Neural cell (in vitro differentiated cells): ENCODE results near the gene ATP2B2. TPM values are rescaled to one million over a fixed set of nuclear protein-coding genes. Genes with fewer than 3 reads are reported as not detected.

Experiments
- H2AFZ ChIP-seq: fragments of 200-600, 300-800 bp; sonication (generic), shearing (Covaris generic); 2 replicates; pipeline ENCODE4 v1.6.0; 2014; ENCODE audit warnings: low read depth, mild to moderate bottlenecking, antibody characterized with exemption, low read length, moderate library complexity
- H3F3A ChIP-seq: fragments of 200-600 bp; shearing (Covaris generic); 2 replicates; pipeline ENCODE4 v1.6.1; 2016; ENCODE audit warnings: mild to moderate bottlenecking, moderate library complexity, mixed read lengths, antibody characterized with exemption, low read length; ENCODE audit not compliant: insufficient read depth, poor library complexity, severe bottlenecking
- H3K27ac ChIP-seq: fragments of 200-600, 300-800 bp; sonication (generic), shearing (Covaris generic); 2 replicates; pipeline ENCODE4 v1.5.1; 2014; ENCODE audit warnings: mild to moderate bottlenecking, low read length, moderate library complexity
- H3K27me3 ChIP-seq: fragments of 300-800, 200-600 bp; sonication (generic), shearing (Covaris generic); 2 replicates; pipeline ENCODE4 v1.6.0; 2014; ENCODE audit warnings: mild to moderate bottlenecking, low read depth, low read length, moderate library complexity; ENCODE audit not compliant: insufficient read depth
- H3K36me3 ChIP-seq: fragments of 300-800, 200-600 bp; sonication (generic), shearing (Covaris generic); 2 replicates; pipeline ENCODE4 v1.5.1; 2014; ENCODE audit warnings: mild to moderate bottlenecking, antibody characterized with exemption, low read length, moderate library complexity; ENCODE audit not compliant: insufficient read depth
- H3K4me2 ChIP-seq: fragments of 300-800, 200-600 bp; sonication (generic), shearing (Covaris generic); 2 replicates; pipeline ENCODE4 v1.6.0; 2014; ENCODE audit warnings: mild to moderate bottlenecking, low read length
- H3K4me3 ChIP-seq: fragments of 300-800, 200-600 bp; sonication (generic), shearing (Covaris generic); 2 replicates; pipeline ENCODE4 v1.5.1; 2014; ENCODE audit warnings: mild to moderate bottlenecking, low read length, moderate library complexity
- H3K79me2 ChIP-seq: fragments of 200-600 bp; shearing (Covaris generic); replicated peaks from 2 replicates; pipeline ENCODE4 v1.6.0; 2014; ENCODE audit warnings: mild to moderate bottlenecking, low read length, moderate library complexity; ENCODE audit not compliant: insufficient read depth
- H3K9ac ChIP-seq: fragments of 300-800, 200-600 bp; sonication (generic), shearing (Covaris generic); 2 replicates; pipeline ENCODE4 v1.6.1; 2016; ENCODE audit warnings: mild to moderate bottlenecking, low read length, mixed read lengths
- H3K9me2 ChIP-seq: fragments of 200-600 bp; shearing (Covaris generic); 2 replicates; pipeline ENCODE4 v1.6.1; 2016; ENCODE audit warnings: mild to moderate bottlenecking, low read length, mixed read lengths; ENCODE audit not compliant: insufficient read depth
- H3K9me3 ChIP-seq: fragments of 200-600, 300-800 bp; sonication (generic), shearing (Covaris generic); 2 replicates; pipeline ENCODE4 v1.6.1; 2016; ENCODE audit warnings: mild to moderate bottlenecking, mixed run types, low read length, moderate library complexity, mixed read lengths
- H4K20me1 ChIP-seq: fragments of 200-600 bp; shearing (Covaris generic); 2 replicates; pipeline ENCODE4 v1.6.1; 2016; ENCODE audit warnings: mild to moderate bottlenecking, mixed run types; ENCODE audit not compliant: insufficient read depth
- EP300 ChIP-seq: fragments of 450-650 bp; conservative IDR thresholded peaks from 2 replicates; pipeline ENCODE4 v1.6.1; 2014; ENCODE audit warnings: antibody characterized with exemption, mild to moderate bottlenecking, moderate library complexity; ENCODE audit not compliant: poor library complexity, severe bottlenecking
- EZH2 ChIP-seq: fragments of 200-600, 300-800 bp; shearing (Covaris generic), sonication (generic); IDR thresholded peaks from 2 replicates; pipeline ENCODE4 v1.6.1; 2014; ENCODE audit warnings: antibody characterized with exemption, low read length, borderline replicate concordance, mild to moderate bottlenecking; ENCODE audit not compliant: insufficient read depth, poor library complexity, severe bottlenecking
- MXI1 ChIP-seq: fragments of 450-650 bp; conservative IDR thresholded peaks from 2 replicates; pipeline ENCODE4 v1.6.1; 2014; ENCODE audit warnings: antibody characterized with exemption, mild to moderate bottlenecking; ENCODE audit not compliant: poor library complexity, severe bottlenecking
- POLR2AphosphoS5 ChIP-seq: IDR thresholded peaks from 2 replicates; pipeline ENCODE4 v1.6.1; 2012
- RAD21 ChIP-seq: fragments of 450-650 bp; conservative IDR thresholded peaks from 2 replicates; pipeline ENCODE4 v1.6.1; 2014; ENCODE audit warnings: antibody characterized with exemption, mild to moderate bottlenecking, moderate library complexity
- SMC3 ChIP-seq: fragments of 450-650 bp; conservative IDR thresholded peaks from 2 replicates; pipeline ENCODE4 v1.6.1; 2014; ENCODE audit warnings: antibody characterized with exemption, mild to moderate bottlenecking, moderate library complexity; ENCODE audit not compliant: poor library complexity
- TAF1 ChIP-seq: IDR thresholded peaks from 2 replicates; pipeline ENCODE4 v1.6.1; 2012; ENCODE audit warnings: low read depth
- polyA plus RNA-seq: library from polyadenylated mRNA; depleted of rRNA; stranded (reverse); fragments of >200 nt; gene quantifications from 2 replicates; pipeline ENCODE4 v1.2.3, GENCODE V29; 2014
- TF ChIP-seq, protein P1 (sequence below): IDR thresholded peaks from 2 replicates; pipeline ENCODE4 v1.6.1; 2012; ENCODE audit warnings: borderline replicate concordance
- TF ChIP-seq, protein P2 (sequence below): fragments of 450-650 bp; IDR thresholded peaks from 2 replicates; pipeline ENCODE4 v1.5.1; 2014; ENCODE audit warnings: antibody characterized with exemption, mild to moderate bottlenecking, moderate library complexity; ENCODE audit not compliant: poor library complexity, severe bottlenecking

The ATP2B2 gene
- polyA plus RNA-seq, 1 donor from 2014 or later: 8.3 TPM

DNA sequence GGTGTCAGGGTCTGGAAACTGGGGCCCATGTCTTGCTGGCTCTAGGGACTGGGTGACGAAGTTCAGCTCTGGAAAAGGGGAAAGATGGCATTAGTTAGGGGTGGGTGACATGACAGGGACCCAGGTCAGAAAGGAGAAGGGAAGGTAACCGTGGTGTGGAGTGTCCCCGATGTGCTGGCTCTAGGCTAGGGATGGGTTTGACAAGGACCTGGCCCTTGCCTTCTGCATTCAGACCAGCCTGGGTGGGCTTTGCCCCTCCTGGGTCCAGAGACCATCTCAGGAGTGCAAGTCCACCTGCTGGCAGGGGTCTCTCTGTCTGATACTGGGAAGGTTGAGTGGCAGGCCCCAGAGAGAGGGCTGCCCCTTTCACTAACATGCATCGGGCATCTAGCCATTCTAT, 28.7 kb upstream of the ATP2B2 start:
- H3K9me3 ChIP-seq: no peaks in the 10 kb centered on the region
- no peaks in the 10 kb centered on the region for H3F3A ChIP-seq
- no peak overlapping the region for H3K4me3 ChIP-seq
- H3K9me2 ChIP-seq: no peaks in the 10 kb centered on the region
- H3K9ac ChIP-seq: no peak overlapping the region
- H2AFZ ChIP-seq: no peak overlapping the region
- no peaks in the 10 kb centered on the region for H3K36me3 ChIP-seq
- no peak overlapping the region for H3K27ac ChIP-seq
- TF ChIP-seq, protein P1, sequence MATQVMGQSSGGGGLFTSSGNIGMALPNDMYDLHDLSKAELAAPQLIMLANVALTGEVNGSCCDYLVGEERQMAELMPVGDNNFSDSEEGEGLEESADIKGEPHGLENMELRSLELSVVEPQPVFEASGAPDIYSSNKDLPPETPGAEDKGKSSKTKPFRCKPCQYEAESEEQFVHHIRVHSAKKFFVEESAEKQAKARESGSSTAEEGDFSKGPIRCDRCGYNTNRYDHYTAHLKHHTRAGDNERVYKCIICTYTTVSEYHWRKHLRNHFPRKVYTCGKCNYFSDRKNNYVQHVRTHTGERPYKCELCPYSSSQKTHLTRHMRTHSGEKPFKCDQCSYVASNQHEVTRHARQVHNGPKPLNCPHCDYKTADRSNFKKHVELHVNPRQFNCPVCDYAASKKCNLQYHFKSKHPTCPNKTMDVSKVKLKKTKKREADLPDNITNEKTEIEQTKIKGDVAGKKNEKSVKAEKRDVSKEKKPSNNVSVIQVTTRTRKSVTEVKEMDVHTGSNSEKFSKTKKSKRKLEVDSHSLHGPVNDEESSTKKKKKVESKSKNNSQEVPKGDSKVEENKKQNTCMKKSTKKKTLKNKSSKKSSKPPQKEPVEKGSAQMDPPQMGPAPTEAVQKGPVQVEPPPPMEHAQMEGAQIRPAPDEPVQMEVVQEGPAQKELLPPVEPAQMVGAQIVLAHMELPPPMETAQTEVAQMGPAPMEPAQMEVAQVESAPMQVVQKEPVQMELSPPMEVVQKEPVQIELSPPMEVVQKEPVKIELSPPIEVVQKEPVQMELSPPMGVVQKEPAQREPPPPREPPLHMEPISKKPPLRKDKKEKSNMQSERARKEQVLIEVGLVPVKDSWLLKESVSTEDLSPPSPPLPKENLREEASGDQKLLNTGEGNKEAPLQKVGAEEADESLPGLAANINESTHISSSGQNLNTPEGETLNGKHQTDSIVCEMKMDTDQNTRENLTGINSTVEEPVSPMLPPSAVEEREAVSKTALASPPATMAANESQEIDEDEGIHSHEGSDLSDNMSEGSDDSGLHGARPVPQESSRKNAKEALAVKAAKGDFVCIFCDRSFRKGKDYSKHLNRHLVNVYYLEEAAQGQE: no peak
- TF ChIP-seq EZH2 (no peak), MXI1 (no peak), POLR2AphosphoS5 (no peak), TAF1 (no peak), SMC3 (no peak), EP300 (no peak), RAD21 (no peak)
- TF ChIP-seq, protein P2, sequence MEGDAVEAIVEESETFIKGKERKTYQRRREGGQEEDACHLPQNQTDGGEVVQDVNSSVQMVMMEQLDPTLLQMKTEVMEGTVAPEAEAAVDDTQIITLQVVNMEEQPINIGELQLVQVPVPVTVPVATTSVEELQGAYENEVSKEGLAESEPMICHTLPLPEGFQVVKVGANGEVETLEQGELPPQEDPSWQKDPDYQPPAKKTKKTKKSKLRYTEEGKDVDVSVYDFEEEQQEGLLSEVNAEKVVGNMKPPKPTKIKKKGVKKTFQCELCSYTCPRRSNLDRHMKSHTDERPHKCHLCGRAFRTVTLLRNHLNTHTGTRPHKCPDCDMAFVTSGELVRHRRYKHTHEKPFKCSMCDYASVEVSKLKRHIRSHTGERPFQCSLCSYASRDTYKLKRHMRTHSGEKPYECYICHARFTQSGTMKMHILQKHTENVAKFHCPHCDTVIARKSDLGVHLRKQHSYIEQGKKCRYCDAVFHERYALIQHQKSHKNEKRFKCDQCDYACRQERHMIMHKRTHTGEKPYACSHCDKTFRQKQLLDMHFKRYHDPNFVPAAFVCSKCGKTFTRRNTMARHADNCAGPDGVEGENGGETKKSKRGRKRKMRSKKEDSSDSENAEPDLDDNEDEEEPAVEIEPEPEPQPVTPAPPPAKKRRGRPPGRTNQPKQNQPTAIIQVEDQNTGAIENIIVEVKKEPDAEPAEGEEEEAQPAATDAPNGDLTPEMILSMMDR: no peak
- H3K27me3 ChIP-seq: no peaks in the 10 kb centered on the region
- no peak overlapping the region for H3K4me2 ChIP-seq
- H3K79me2 ChIP-seq: no peaks in the 10 kb centered on the region
- H4K20me1 ChIP-seq: no peaks in the 10 kb centered on the region

- Histone ChIP-seq H3K4me2 (no peak overlapping the region), H3K9ac (no peak overlapping the region), H3K9me3 (no peaks in the 10 kb centered on the region)
Measured at GRCh38 chr3:10533737-10534023, 28.3 kb upstream of the ATP2B2 start.

More at GRCh38 chr3:10533737-10534023, 28.3 kb upstream of the ATP2B2 start:
- Histone ChIP-seq H3K9me2 (no peaks in the 10 kb centered on the region), H3K4me3 (no peak overlapping the region), H3K79me2 (no peaks in the 10 kb centered on the region), H3K27me3 (no peaks in the 10 kb centered on the region), H4K20me1 (no peaks in the 10 kb centered on the region), H3F3A (no peaks in the 10 kb centered on the region), H3K36me3 (no peaks in the 10 kb centered on the region), H2AFZ (no peak overlapping the region), H3K27ac (no peak overlapping the region)
- TF ChIP-seq TAF1 (no peak), MXI1 (no peak), EZH2 (no peak), EP300 (no peak), RAD21 (no peak), POLR2AphosphoS5 (no peak), SMC3 (no peak)
- TF ChIP-seq, protein P2: no peak
- TF ChIP-seq, protein P1: no peak
